HG03139 (cell line): Measurements from ENCODE around the gene SPAG6.
"Not testable (repeated sequence)": the region's sequence is repeated elsewhere in the genome, so short reads cannot be mapped to it uniquely, and the experiment has no call there.

Experiments
- ATAC-seq: cut with Tn5 transposase; IDR thresholded peaks from one replicate; pipeline ENCODE4 v1.9.1; 2021; ENCODE audit not compliant: unreplicated experiment

SPAG6 gene

GRCh38 chr10:22341190-22341925 is 3.9 kb upstream of the SPAG6 start:
- ATAC-seq: peak; percentile 10

DNA sequence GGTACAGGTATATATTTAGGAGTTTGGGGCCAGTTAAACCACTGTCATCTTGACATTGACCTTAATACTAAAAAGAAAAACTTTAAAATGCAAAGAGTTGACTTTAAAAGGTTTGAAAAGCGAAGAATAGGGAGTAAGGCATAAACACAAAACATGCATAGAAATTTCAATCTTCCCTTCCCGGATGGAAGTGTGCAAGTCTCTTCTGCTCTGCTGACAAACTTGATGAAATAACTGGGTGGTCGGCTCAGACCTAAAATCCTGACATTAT is 3.4 kb upstream of the SPAG6 start:
- ATAC-seq: no peak

GRCh38 chr10:22342421-22342820 is 2.9 kb upstream of the SPAG6 start:
- ATAC-seq: no peak

DNA sequence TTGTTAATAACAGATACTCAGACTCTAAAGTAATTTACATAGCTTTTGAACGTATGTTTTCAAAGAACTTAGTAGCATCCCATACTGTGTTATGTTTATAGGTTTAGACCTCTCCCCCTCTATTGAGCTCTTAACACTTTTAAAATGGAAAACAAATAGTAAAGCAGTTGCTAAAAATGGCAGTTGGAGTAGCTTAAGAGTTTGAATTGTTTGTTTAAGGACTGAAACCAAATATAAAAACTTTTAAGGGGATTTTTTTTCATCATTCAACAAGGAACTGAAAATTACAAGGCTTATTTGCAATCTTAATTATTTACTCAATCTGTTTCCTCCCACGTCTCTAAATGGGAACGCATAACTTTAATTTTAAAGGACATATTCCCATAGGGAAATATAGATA is 1.6 kb upstream of the SPAG6 start:
- no peak for ATAC-seq

- no peak for ATAC-seq
Measured at GRCh38 chr10:22344249-22344648, 1.0 kb upstream of the SPAG6 start.

DNA sequence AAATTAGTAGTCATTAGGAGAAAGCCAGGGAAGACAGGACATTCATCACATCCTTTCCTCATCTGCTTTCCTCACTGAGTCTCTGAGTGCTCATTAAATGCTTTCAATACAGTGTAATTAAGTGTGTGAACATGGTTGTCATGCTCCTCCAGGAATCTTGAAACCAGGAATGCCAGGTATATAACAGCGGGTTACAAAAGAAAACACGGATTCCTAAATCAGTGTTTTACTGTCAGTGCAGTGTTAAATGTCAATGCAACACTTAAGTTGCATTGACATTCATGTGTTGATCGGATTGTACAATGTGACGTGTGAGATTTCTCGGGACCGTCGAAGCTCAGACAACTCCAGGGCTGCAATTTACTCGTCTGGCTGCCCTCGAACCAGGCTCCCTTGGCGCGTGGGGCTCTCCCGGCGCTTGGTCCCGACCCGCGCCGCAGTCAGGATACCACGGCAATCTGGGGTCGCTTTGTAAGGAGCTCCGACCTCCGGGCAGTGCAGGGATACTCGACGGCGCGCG is 455 bp upstream of the SPAG6 start:
- ATAC-seq: no peak

DNA sequence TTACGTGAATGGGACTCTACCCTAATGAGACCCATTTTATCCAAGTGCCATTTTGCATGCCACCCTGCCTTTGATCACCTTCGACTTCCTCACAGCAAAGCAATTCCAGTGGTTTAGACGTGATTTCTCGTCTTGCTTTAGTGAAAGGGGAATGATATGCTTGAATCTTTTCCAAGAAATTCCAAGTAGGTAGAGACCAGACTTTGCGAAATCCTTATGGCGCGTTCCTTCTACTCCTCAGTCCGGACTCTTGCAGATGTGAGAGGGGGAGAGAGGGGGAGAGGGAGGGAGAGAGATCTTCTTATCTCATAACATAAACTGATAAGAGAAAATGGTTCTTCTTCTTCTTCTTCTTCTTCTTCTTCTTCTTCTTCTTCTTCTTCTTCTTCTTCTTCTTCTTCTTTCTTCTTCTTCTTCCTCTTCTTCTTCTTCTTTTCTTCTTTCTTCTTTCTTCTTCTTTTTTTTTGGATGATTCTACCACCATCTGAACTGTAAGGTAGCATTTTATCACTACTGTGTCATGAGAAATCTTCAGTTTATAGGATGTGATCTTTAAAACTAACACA is 883 bp downstream of the SPAG6 start:
- no peak for ATAC-seq

GRCh38 chr10:22349755-22350154 is 4.5 kb downstream of the SPAG6 start:
- ATAC-seq: no peak

DNA sequence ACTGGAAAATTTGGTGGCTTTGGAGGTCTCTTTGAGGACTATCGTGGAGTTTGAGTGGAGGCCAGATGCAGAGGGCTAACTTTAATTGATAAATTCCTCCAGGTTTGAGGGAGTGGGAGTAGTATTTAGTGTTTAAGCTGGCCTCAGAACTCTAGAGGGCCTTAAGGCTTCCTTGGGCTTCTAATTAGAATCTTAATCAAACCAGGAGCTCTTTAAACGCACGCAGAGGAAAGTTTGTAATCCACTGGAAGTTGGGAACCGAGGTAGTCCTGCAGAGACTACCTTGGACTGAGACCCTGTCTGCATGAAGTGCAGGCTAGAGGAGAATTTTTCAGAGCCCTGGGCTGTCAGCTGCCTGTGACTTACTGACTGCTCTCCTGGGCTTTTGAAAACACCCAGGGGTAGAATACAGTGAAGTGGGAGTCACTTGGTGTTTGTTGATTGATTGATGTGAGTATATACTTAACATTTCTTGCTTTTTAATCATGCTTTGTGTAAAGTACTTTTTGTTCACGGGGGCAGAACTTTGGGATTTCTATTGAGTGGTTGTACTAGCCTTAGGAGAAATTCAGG is 5.9 kb downstream of the SPAG6 start:
- ATAC-seq: no peak

DNA sequence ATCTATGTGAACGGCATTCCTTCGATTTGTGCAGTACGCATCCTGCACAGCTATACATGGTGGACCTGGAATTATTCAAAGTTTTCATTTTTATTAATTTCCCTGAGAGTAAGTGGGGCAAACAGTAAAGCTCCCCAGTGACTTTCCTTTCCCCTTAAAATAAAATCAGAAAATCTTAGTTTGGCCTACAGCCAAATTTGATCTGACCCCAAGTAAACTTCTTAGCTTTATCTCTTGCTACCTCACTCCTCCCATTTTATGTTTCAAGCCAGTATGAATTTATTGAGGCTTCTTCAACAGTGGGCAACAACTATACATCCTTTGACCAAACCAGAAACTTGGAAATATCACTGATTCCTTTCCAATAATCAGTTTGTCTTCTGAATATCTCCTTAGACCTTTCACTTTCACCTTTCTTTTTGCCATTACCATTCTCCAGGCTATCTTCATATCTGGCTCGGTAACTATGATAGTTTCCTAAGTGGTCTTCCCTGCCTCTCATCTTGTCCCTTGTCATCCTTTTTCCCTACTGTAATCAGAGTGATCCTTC is 11.1 kb downstream of the SPAG6 start:
- no peak for ATAC-seq

- ATAC-seq: not testable (repeated sequence)
Measured at GRCh38 chr10:22357770-22358169, 12.5 kb downstream of the SPAG6 start.

DNA sequence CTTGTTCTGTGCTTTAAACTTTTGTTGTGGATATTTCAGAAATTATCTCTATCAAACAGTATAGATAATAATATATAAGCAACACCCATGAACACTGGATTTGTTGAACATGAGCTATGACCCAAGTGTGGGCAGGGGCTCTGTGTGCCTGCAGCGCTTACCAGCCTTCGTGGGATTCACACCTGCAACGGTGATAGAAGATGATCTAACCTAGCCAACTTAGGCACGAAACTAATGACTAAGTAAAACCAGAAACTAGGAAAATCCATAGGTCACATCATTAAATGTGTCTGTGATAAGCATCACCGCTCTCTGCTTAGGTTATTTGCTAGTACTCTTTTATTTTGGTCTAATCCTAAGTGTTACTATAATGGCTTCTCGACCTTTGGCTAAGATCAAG is 18.0 kb downstream of the SPAG6 start:
- ATAC-seq: no peak

GRCh38 chr10:22364407-22365140 is 19.3 kb downstream of the SPAG6 start:
- no peak for ATAC-seq

DNA sequence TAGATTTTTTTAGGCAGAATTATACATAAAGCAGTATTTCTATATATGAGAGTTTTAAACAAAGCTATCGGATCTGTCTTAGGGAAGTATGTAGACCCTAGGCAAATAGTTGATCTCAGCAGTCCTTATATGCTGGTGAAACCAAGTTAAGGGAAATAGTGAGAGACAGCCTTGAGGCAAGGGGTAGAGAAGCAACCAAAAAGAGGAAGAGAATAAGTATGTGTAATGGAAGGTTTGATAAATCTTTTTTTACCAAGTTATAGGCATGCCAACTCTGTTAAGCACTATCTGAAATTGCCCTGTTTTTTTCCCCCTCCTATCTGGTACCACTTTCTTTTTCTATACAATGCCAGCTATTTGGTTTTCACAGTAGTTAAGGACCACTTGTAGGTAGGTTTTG is 19.9 kb downstream of the SPAG6 start:
- peak; percentile 65 for ATAC-seq

DNA sequence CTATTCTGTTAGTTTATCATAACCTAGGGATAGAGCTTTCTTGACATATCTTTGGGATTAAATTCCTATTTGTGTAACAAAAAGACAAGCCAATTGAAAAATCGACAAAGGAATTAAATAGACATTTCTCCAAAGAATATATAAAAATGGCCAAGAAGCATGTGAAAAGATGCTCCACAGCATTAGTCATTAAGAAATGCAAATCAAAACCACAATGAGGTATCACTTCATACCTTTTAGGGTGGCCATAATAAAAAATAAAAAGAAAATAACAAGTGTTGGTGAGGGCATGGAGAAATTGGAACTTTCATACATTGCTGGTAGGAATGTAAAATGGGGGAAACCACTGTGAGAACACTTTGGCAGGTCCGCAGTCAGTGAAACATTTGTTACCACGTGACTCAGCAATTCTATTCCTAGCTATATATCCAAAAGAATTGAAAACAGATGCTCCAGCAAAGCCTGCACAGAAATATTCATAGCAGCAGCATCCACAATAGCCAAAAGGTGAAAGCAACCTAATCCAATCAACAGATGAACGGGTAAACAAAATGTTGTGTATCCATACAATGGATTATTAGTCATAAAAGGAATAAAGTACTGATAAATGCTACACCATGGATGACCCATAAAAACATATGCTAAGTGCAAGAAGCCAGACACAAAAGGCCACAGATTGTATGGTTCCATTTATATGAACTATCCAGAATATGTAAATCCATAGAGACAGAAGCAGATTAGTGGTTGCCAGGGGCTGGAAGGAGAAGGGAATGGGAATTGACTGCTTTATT is 20.5 kb downstream of the SPAG6 start:
- ATAC-seq: no peak

GRCh38 chr10:22366435-22366703 is 21.1 kb downstream of the SPAG6 start:
- ATAC-seq: no peak

DNA sequence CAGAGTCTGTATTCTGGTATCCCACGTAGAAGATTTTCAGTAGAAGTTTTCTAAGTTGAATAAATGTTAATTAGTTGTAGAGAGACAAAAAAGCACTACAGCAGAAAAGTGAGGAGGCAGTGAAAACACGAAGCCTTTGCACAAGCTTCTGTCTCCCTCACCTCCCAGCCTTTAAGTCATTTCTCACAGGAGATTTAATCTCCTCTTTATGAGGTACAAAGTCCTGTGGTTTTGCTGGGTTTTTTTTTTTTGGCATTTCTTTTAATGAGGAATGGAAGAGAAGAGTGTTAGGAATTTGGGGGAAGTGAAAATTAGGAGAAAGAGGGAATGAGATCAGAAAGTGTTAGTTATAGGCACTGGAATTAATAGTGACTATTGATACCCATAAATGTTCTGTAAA is 21.5 kb downstream of the SPAG6 start:
- no peak for ATAC-seq

GRCh38 chr10:22367471-22367870 is 22.2 kb downstream of the SPAG6 start:
- ATAC-seq: no peak

GRCh38 chr10:22368402-22368801 is 23.1 kb downstream of the SPAG6 start:
- ATAC-seq: no peak

DNA sequence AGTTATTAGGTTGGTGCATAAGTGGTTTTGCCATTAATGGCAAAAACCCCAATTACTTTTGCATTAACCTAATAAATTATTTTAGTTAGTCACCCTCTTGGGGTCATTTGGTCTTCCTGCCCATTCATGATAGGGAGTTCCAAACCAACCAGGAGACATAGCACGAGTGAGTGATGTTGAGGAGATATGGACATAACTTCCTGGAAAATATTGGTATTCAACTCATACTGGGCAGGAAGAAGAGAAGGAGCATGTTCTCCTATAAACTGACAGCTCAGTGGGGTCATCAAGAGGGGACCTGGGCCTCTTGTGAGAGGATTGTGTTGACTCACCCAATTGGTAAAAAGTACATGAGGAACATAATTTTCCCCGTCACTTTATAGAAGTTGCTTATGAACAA is 23.7 kb downstream of the SPAG6 start:
- no peak for ATAC-seq

GRCh38 chr10:22369434-22370072 is 24.3 kb downstream of the SPAG6 start:
- peak; percentile 43 for ATAC-seq
